NT2/D1 (cell line): ENCODE measurements around the gene PRKN.

Experiments used
- DNase-seq: peaks from one replicate; pipeline ENCODE4 v3.0.0-alpha.2; 2011; ENCODE audit warnings: low read depth, low spot score
- H3K27me3 ChIP-seq: 2 replicates; pipeline ENCODE4 v1.6.0; 2011; ENCODE audit warnings: mild to moderate bottlenecking; ENCODE audit not compliant: insufficient read length, insufficient read depth
- H3K36me3 ChIP-seq: 2 replicates; pipeline ENCODE4 v1.6.1; 2011; ENCODE audit warnings: mild to moderate bottlenecking, low read length, mixed read lengths; ENCODE audit not compliant: insufficient read depth, insufficient read length
- H3K4me1 ChIP-seq: 2 replicates; pipeline ENCODE4 v1.5.1; 2011; ENCODE audit not compliant: insufficient read depth, insufficient read length
- H3K4me3 ChIP-seq: 2 replicates; pipeline ENCODE4 v1.5.1; 2011; ENCODE audit warnings: low read depth; ENCODE audit not compliant: insufficient read length
- H3K9ac ChIP-seq: 2 replicates; pipeline ENCODE4 v1.6.0; 2011; ENCODE audit warnings: low read depth; ENCODE audit not compliant: insufficient read length
- H3K9me3 ChIP-seq: 2 replicates; pipeline ENCODE4 v1.5.1; 2011; ENCODE audit warnings: mild to moderate bottlenecking, low read length; ENCODE audit not compliant: insufficient read depth
- SUZ12 ChIP-seq: IDR thresholded peaks from 2 replicates; pipeline ENCODE4 v1.6.1; 2011; ENCODE audit not compliant: insufficient read length, insufficient read depth; ENCODE audit errors: extremely low read depth
- YY1 ChIP-seq: IDR thresholded peaks from 2 replicates; pipeline ENCODE4 v1.6.1; 2011; ENCODE audit not compliant: insufficient read length, insufficient read depth
- ZNF274 ChIP-seq: IDR thresholded peaks from 2 replicates; pipeline ENCODE4 v1.6.1; 2011; ENCODE audit warnings: mild to moderate bottlenecking, low read depth, low read length

PRKN gene

GRCh38 chr6:162364488-162364887, 363.1 kb downstream of the PRKN start:
- no peak for TF ChIP-seq YY1
- TF ChIP-seq ZNF274, result no peak
- TF ChIP-seq SUZ12, result no peak
- Histone ChIP-seq H3K9ac (no peak overlapping the region), H3K36me3 (no peaks in the 10 kb centered on the region), H3K9me3 (no peaks in the 10 kb centered on the region), H3K4me3 (no peak overlapping the region), H3K27me3 (no peaks in the 10 kb centered on the region), H3K4me1 (no peaks in the 10 kb centered on the region)
- no peak for DNase-seq

GRCh38 chr6:162363757-162364156, 363.8 kb downstream of the PRKN start:
- DNase-seq, result no peak
- TF ChIP-seq SUZ12 (no peak), ZNF274 (no peak), YY1 (no peak)
- no peak overlapping the region for H3K9ac ChIP-seq
- no peaks in the 10 kb centered on the region for H3K4me1 ChIP-seq
- H3K9me3 ChIP-seq, result no peaks in the 10 kb centered on the region
- no peaks in the 10 kb centered on the region for H3K27me3 ChIP-seq
- H3K36me3 ChIP-seq, result no peaks in the 10 kb centered on the region
- H3K4me3 ChIP-seq, result no peak overlapping the region

- Histone ChIP-seq H3K36me3 (no peaks in the 10 kb centered on the region), H3K4me1 (no peaks in the 10 kb centered on the region), H3K9me3 (no peaks in the 10 kb centered on the region), H3K4me3 (no peak overlapping the region), H3K27me3 (no peaks in the 10 kb centered on the region), H3K9ac (no peak overlapping the region)
- no peak for DNase-seq
- TF ChIP-seq YY1, result no peak
- no peak for TF ChIP-seq ZNF274
- no peak for TF ChIP-seq SUZ12
Observed at GRCh38 chr6:162360901-162361567, 366.5 kb downstream of the PRKN start.

- H3K4me3 ChIP-seq, result no peak overlapping the region
Observed at GRCh38 chr6:162358625-162359024, 368.9 kb downstream of the PRKN start.

GRCh38 chr6:162345051-162345511, 382.5 kb downstream of the PRKN start:
- Histone ChIP-seq H3K36me3 (no peaks in the 10 kb centered on the region), H3K4me3 (no peak overlapping the region), H3K27me3 (no peaks in the 10 kb centered on the region), H3K4me1 (no peaks in the 10 kb centered on the region), H3K9me3 (no peaks in the 10 kb centered on the region), H3K9ac (no peak overlapping the region)
- TF ChIP-seq YY1 (no peak), SUZ12 (no peak), ZNF274 (no peak)
- no peak for DNase-seq

More at GRCh38 chr6:162358625-162359024, 368.9 kb downstream of the PRKN start:
- TF ChIP-seq ZNF274 (no peak), SUZ12 (no peak), YY1 (no peak)
- DNase-seq, result no peak
- H3K4me1 ChIP-seq, result no peaks in the 10 kb centered on the region
- H3K9me3 ChIP-seq, result no peaks in the 10 kb centered on the region
- H3K9ac ChIP-seq, result no peak overlapping the region
- H3K36me3 ChIP-seq, result no peaks in the 10 kb centered on the region
- no peaks in the 10 kb centered on the region for H3K27me3 ChIP-seq

- TF ChIP-seq ZNF274 (no peak), YY1 (no peak), SUZ12 (no peak)
- H3K4me3 ChIP-seq, result no peak overlapping the region
- no peaks in the 10 kb centered on the region for H3K9me3 ChIP-seq
- H3K4me1 ChIP-seq, result no peaks in the 10 kb centered on the region
- H3K9ac ChIP-seq, result no peak overlapping the region
- no peaks in the 10 kb centered on the region for H3K27me3 ChIP-seq
- no peak for DNase-seq
- no peaks in the 10 kb centered on the region for H3K36me3 ChIP-seq
Observed at GRCh38 chr6:162344646-162345010, 382.9 kb downstream of the PRKN start.

- no peak overlapping the region for H3K4me3 ChIP-seq
- no peak for DNase-seq
Observed at GRCh38 chr6:162343936-162344645, 383.5 kb downstream of the PRKN start.

More at GRCh38 chr6:162343936-162344645, 383.5 kb downstream of the PRKN start:
- Histone ChIP-seq H3K4me1 (no peaks in the 10 kb centered on the region), H3K36me3 (no peaks in the 10 kb centered on the region), H3K9ac (no peak overlapping the region), H3K9me3 (no peaks in the 10 kb centered on the region), H3K27me3 (no peaks in the 10 kb centered on the region)
- TF ChIP-seq ZNF274 (no peak), YY1 (no peak), SUZ12 (no peak)
